ENCODE data around the gene RUFY3.

The RUFY3 gene

GRCh38 chr4:70746179-70746839 is 24.5 kb downstream of the RUFY3 start:
- peaks cover 12% of the 10 kb centered on the region for H3K79me2 ChIP-seq (ENCODE audit: insufficient read depth, low read depth)
- H2AFZ ChIP-seq (ENCODE audit: low read depth) = no peak overlapping the region
- TF ChIP-seq CTCF (conservative IDR thresholded peaks at IDR 0.05; ENCODE audit: low read depth, low read length) = no peak
- H3K4me2 ChIP-seq = no peak overlapping the region
- H3K4me1 ChIP-seq (ENCODE audit: low read depth, poor library complexity, severe bottlenecking) = no peaks in the 10 kb centered on the region
- no peak overlapping the region for H3K9ac ChIP-seq
- H3K27me3 ChIP-seq (ENCODE audit: insufficient read depth, low read depth) = no peaks in the 10 kb centered on the region
- no peak overlapping the region for H3K27ac ChIP-seq
- no peak overlapping the region for H3K4me3 ChIP-seq (IDR thresholded peaks at IDR 0.05; ENCODE audit: insufficient read depth, low read depth, low read length)
- no peaks in the 10 kb centered on the region for H3K36me3 ChIP-seq (ENCODE audit: insufficient read depth)
- H4K20me1 ChIP-seq (ENCODE audit: insufficient read depth) = no peaks in the 10 kb centered on the region

- H2AFZ ChIP-seq (ENCODE audit: low read depth) = no peak overlapping the region
- H3K79me2 ChIP-seq (ENCODE audit: insufficient read depth, low read depth) = peaks cover 12% of the 10 kb centered on the region
- no peaks in the 10 kb centered on the region for H4K20me1 ChIP-seq (ENCODE audit: insufficient read depth)
- no peaks in the 10 kb centered on the region for H3K36me3 ChIP-seq (ENCODE audit: insufficient read depth)
- no peak for TF ChIP-seq CTCF (conservative IDR thresholded peaks at IDR 0.05; ENCODE audit: low read depth, low read length)
- no peaks in the 10 kb centered on the region for H3K4me1 ChIP-seq (ENCODE audit: low read depth, poor library complexity, severe bottlenecking)
- no peak overlapping the region for H3K4me3 ChIP-seq (IDR thresholded peaks at IDR 0.05; ENCODE audit: insufficient read depth, low read depth, low read length)
- H3K9ac ChIP-seq = no peak overlapping the region
- no peak overlapping the region for H3K4me2 ChIP-seq
- H3K27me3 ChIP-seq (ENCODE audit: insufficient read depth, low read depth) = no peaks in the 10 kb centered on the region
- H3K27ac ChIP-seq = no peak overlapping the region
Observed at GRCh38 chr4:70747874-70748273, 26.1 kb downstream of the RUFY3 start.

GRCh38 chr4:70749313-70749712 is 27.5 kb downstream of the RUFY3 start:
- Histone ChIP-seq H3K27me3 (ENCODE audit: insufficient read depth, low read depth) (no peaks in the 10 kb centered on the region), H3K4me2 (no peak overlapping the region), H3K9ac (no peak overlapping the region), H4K20me1 (ENCODE audit: insufficient read depth) (0 out of 2 replicates have a peak, but pooled peaks cover 4% of the 10 kb centered on the region), H3K4me1 (ENCODE audit: low read depth, poor library complexity, severe bottlenecking) (peaks cover 9% of the 10 kb centered on the region), H3K36me3 (ENCODE audit: insufficient read depth) (no peaks in the 10 kb centered on the region), H2AFZ (ENCODE audit: low read depth) (no peak overlapping the region), H3K27ac (no peak overlapping the region), H3K4me3 (IDR thresholded peaks at IDR 0.05; ENCODE audit: insufficient read depth, low read depth, low read length) (no peak overlapping the region), H3K79me2 (ENCODE audit: insufficient read depth, low read depth) (peaks cover 17% of the 10 kb centered on the region)
- TF ChIP-seq CTCF (conservative IDR thresholded peaks at IDR 0.05; ENCODE audit: low read depth, low read length) = no peak

- TF ChIP-seq CTCF (conservative IDR thresholded peaks at IDR 0.05; ENCODE audit: low read depth, low read length) = no peak
- no peaks in the 10 kb centered on the region for H3K27me3 ChIP-seq (ENCODE audit: insufficient read depth, low read depth)
- H3K4me3 ChIP-seq (IDR thresholded peaks at IDR 0.05; ENCODE audit: insufficient read depth, low read depth, low read length) = no peak overlapping the region
- H4K20me1 ChIP-seq (ENCODE audit: insufficient read depth) = 0 out of 2 replicates have a peak, but pooled peaks cover 4% of the 10 kb centered on the region
- peaks cover 12% of the 10 kb centered on the region for H3K4me1 ChIP-seq (ENCODE audit: low read depth, poor library complexity, severe bottlenecking)
- H3K36me3 ChIP-seq (ENCODE audit: insufficient read depth) = no peaks in the 10 kb centered on the region
- H3K9ac ChIP-seq = no peak overlapping the region
- no peak overlapping the region for H3K27ac ChIP-seq
- H3K4me2 ChIP-seq = no peak overlapping the region
- H3K79me2 ChIP-seq (ENCODE audit: insufficient read depth, low read depth) = peaks cover 8% of the 10 kb centered on the region; the same call in 1 of the 2 replicates
- no peak overlapping the region for H2AFZ ChIP-seq (ENCODE audit: low read depth)
Observed at GRCh38 chr4:70752236-70752635, 30.5 kb downstream of the RUFY3 start.
